MM.1S (cell line): ENCODE results near the gene STRADA.

Experiments
- DNase-seq: peaks from one replicate; pipeline ENCODE4 v3.0.0-alpha.2; 2015
- H2AFZ ChIP-seq: fragments of 300-600 bp; sonication (generic); 2 replicates; pipeline ENCODE4 v1.6.0; 2016; ENCODE audit warnings: antibody characterized with exemption, low read length
- H3F3A ChIP-seq: fragments of 300-600 bp; sonication (generic); 2 replicates; pipeline ENCODE4 v1.6.1; 2016; ENCODE audit warnings: mild to moderate bottlenecking, antibody characterized with exemption, low read length, moderate library complexity, mixed read lengths; ENCODE audit not compliant: insufficient read depth
- H3K27ac ChIP-seq: fragments of 300-600 bp; sonication (generic); 2 replicates; pipeline ENCODE4 v1.5.1; 2016; ENCODE audit warnings: mild to moderate bottlenecking, low read length
- H3K27me3 ChIP-seq: fragments of 300-600 bp; sonication (generic); replicated peaks from 2 replicates; pipeline ENCODE4 v1.6.0; 2016; ENCODE audit warnings: low read length; ENCODE audit not compliant: insufficient read depth
- H3K36me3 ChIP-seq: fragments of 300-600 bp; sonication (generic); replicated peaks from 2 replicates; pipeline ENCODE4 v1.6.1; 2016; ENCODE audit warnings: mild to moderate bottlenecking, low read length, mixed read lengths; ENCODE audit not compliant: insufficient read depth
- H3K4me1 ChIP-seq: fragments of 300-600 bp; sonication (generic); 2 replicates; pipeline ENCODE4 v1.6.1; 2016; ENCODE audit warnings: low read length, mixed read lengths
- H3K4me2 ChIP-seq: fragments of 300-600 bp; sonication (generic); 2 replicates; pipeline ENCODE4 v1.6.0; 2016; ENCODE audit warnings: low read depth, low read length
- H3K4me3 ChIP-seq: fragments of 300-600 bp; sonication (generic); 2 replicates; pipeline ENCODE4 v1.5.1; 2016; ENCODE audit warnings: low read length, mixed read lengths
- H3K79me2 ChIP-seq: fragments of 300-600 bp; sonication (generic); 2 replicates; pipeline ENCODE4 v1.6.1; 2016; ENCODE audit warnings: mixed run types, low read length, mixed read lengths
- H3K9ac ChIP-seq: fragments of 300-600 bp; sonication (generic); 2 replicates; pipeline ENCODE4 v1.6.1; 2016; ENCODE audit warnings: low read length, mixed read lengths
- H3K9me2 ChIP-seq: fragments of 300-600 bp; sonication (generic); replicated peaks from 2 replicates; pipeline ENCODE4 v1.6.1; 2016; ENCODE audit warnings: mild to moderate bottlenecking, low read length, mixed read lengths; ENCODE audit not compliant: insufficient read depth
- H3K9me3 ChIP-seq: fragments of 300-600 bp; sonication (generic); replicated peaks from 2 replicates; pipeline ENCODE4 v1.6.1; 2016; ENCODE audit warnings: mild to moderate bottlenecking, low read length, mixed read lengths; ENCODE audit not compliant: insufficient read depth
- H4K20me1 ChIP-seq: fragments of 300-600 bp; sonication (generic); 2 replicates; pipeline ENCODE4 v1.6.1; 2016; ENCODE audit warnings: mild to moderate bottlenecking, low read length, moderate library complexity, mixed read lengths; ENCODE audit not compliant: insufficient read depth
- EZH2 ChIP-seq: fragments of 300-600 bp; sonication (generic); optimal IDR thresholded peaks from 2 replicates; pipeline ENCODE3; 2017; ENCODE audit warnings: low read depth, mild to moderate bottlenecking, antibody characterized with exemption, low read length, mixed read lengths
- EZH2phosphoT487 ChIP-seq: fragments of 300-600 bp; sonication (generic); IDR thresholded peaks from 2 replicates; pipeline ENCODE4 v1.6.1; 2018; ENCODE audit warnings: antibody characterized with exemption, low read length
- TF ChIP-seq, protein P1 (sequence below): fragments of 300-600 bp; sonication (generic); IDR thresholded peaks from 2 replicates; pipeline ENCODE4 v1.5.1; 2016; ENCODE audit warnings: antibody characterized with exemption, low read length, mixed read lengths

STRADA gene

DNA sequence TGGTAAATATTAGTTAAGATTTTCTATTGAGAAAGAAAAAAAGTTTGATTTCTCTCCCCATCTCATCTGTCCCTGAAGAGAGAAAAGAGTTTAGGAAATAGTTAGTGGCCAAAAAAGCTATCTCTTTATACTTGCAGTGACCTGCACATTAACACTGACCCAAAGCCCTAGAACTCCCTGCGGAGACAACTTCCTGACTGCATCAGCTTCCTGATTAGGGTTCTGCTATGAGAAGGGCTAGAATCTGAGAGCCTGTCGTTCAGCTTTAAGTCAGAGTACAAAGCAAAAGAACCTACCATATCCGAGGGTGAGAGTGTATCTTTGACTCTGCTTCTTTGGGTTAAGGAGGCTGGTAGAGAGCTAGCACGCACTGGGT, 66.4 kb downstream of the STRADA start:
- TF ChIP-seq, protein P1, sequence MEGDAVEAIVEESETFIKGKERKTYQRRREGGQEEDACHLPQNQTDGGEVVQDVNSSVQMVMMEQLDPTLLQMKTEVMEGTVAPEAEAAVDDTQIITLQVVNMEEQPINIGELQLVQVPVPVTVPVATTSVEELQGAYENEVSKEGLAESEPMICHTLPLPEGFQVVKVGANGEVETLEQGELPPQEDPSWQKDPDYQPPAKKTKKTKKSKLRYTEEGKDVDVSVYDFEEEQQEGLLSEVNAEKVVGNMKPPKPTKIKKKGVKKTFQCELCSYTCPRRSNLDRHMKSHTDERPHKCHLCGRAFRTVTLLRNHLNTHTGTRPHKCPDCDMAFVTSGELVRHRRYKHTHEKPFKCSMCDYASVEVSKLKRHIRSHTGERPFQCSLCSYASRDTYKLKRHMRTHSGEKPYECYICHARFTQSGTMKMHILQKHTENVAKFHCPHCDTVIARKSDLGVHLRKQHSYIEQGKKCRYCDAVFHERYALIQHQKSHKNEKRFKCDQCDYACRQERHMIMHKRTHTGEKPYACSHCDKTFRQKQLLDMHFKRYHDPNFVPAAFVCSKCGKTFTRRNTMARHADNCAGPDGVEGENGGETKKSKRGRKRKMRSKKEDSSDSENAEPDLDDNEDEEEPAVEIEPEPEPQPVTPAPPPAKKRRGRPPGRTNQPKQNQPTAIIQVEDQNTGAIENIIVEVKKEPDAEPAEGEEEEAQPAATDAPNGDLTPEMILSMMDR, result no peak
- no peak for TF ChIP-seq EZH2phosphoT487
- TF ChIP-seq EZH2, result no peak
- H3K27ac ChIP-seq, result no peak overlapping the region
- H3K4me2 ChIP-seq, result no peak overlapping the region
- H3K36me3 ChIP-seq, result no peaks in the 10 kb centered on the region
- no peaks in the 10 kb centered on the region for H3K27me3 ChIP-seq
- no peaks in the 10 kb centered on the region for H3K9me3 ChIP-seq
- DNase-seq, result no peak
- no peaks in the 10 kb centered on the region for H3K4me1 ChIP-seq
- H2AFZ ChIP-seq, result no peak overlapping the region
- no peaks in the 10 kb centered on the region for H3F3A ChIP-seq
- no peaks in the 10 kb centered on the region for H3K79me2 ChIP-seq
- no peaks in the 10 kb centered on the region for H4K20me1 ChIP-seq
- no peaks in the 10 kb centered on the region for H3K9me2 ChIP-seq
- no peak overlapping the region for H3K9ac ChIP-seq
- no peak overlapping the region for H3K4me3 ChIP-seq

- no peaks in the 10 kb centered on the region for H4K20me1 ChIP-seq
- no peaks in the 10 kb centered on the region for H3K79me2 ChIP-seq
- H3K4me1 ChIP-seq, result no peaks in the 10 kb centered on the region
- no peak overlapping the region for H2AFZ ChIP-seq
- no peaks in the 10 kb centered on the region for H3K27me3 ChIP-seq
- DNase-seq, result no peak
- no peaks in the 10 kb centered on the region for H3K36me3 ChIP-seq
- H3K9me3 ChIP-seq, result no peaks in the 10 kb centered on the region
- no peak overlapping the region for H3K4me3 ChIP-seq
- H3K27ac ChIP-seq, result no peak overlapping the region
- TF ChIP-seq EZH2 (no peak), EZH2phosphoT487 (no peak)
- TF ChIP-seq, protein P1, result no peak
- H3F3A ChIP-seq, result no peaks in the 10 kb centered on the region
- no peak overlapping the region for H3K4me2 ChIP-seq
- no peak overlapping the region for H3K9ac ChIP-seq
- no peaks in the 10 kb centered on the region for H3K9me2 ChIP-seq
These were observed 68.7 kb downstream of the STRADA start for GRCh38 chr17:63672856-63673255.

GRCh38 chr17:63665527-63666214, 75.9 kb downstream of the STRADA start:
- no peak overlapping the region for H2AFZ ChIP-seq
- DNase-seq, result no peak
- no peak overlapping the region for H3K4me3 ChIP-seq
- no peak for TF ChIP-seq EZH2
- TF ChIP-seq, protein P1, result no peak
- TF ChIP-seq EZH2phosphoT487, result no peak
- H4K20me1 ChIP-seq, result no peaks in the 10 kb centered on the region
- H3K4me1 ChIP-seq, result no peaks in the 10 kb centered on the region
- H3F3A ChIP-seq, result no peaks in the 10 kb centered on the region
- H3K9ac ChIP-seq, result no peak overlapping the region
- H3K9me3 ChIP-seq, result no peaks in the 10 kb centered on the region
- no peak overlapping the region for H3K4me2 ChIP-seq
- H3K36me3 ChIP-seq, result no peaks in the 10 kb centered on the region; the same call in 1 of the 2 replicates
- no peak overlapping the region for H3K27ac ChIP-seq
- H3K27me3 ChIP-seq, result no peaks in the 10 kb centered on the region
- H3K9me2 ChIP-seq, result no peaks in the 10 kb centered on the region
- H3K79me2 ChIP-seq, result no peaks in the 10 kb centered on the region
